HCT116 (cell line): Measurements from ENCODE around the gene TRIM45. TPM values are rescaled to one million over a fixed set of nuclear protein-coding genes. Genes with fewer than 3 reads are reported as not detected.

Source experiments
- ATAC-seq: fragments of 200-7000 bp; cut with Tn5 transposase; 2 replicates; pipeline ENCODE4 v1.9.1; 2020; ENCODE audit warnings: mild to moderate bottlenecking, moderate library complexity
- BruUV-seq: library from RNA; stranded (reverse); fragments of 400-500 nt; replicated peaks from 2 replicates; lab custom pipeline; 2021; lab: Mats Ljungman, UMichigan
- CTCF ChIA-PET: fragments of 300-600 bp; sonication (Branson Sonifier 250); formaldehyde crosslinking; loops from one replicate; lab custom pipeline; 2021; ENCODE audit warnings: antibody characterized with exemption; lab: Charles Lee
- POLR2A ChIA-PET: fragments of 300-600, 350-600 bp; sonication (Branson Sonifier 250); formaldehyde crosslinking; loops from one replicate; lab custom pipeline; 2021; ENCODE audit warnings: antibody characterized with exemption; lab: Charles Lee
- RAD21 ChIA-PET, 2 experiments: fragments of 300-600 bp; sonication (Branson Sonifier 250); formaldehyde crosslinking; loops; one replicate each; lab custom pipeline; 2023; ENCODE audit warnings: low total read pairs in 2 of 2; ENCODE audit not compliant: uncharacterized antibody in 2 of 2, unreplicated experiment in 2 of 2, low non-redundant PET in 1 of 2; lab: Charles Lee
- DNase-seq: peaks from one replicate; pipeline ENCODE4 v3.0.0-alpha.2; 2010; ENCODE audit warnings: low read depth, low spot score
- H2AFZ ChIP-seq: fragments of 200-600 bp; shearing (Covaris generic), sonication (generic); 2 replicates; pipeline ENCODE4 v1.6.1; 2017; ENCODE audit warnings: low read depth, mixed run types, mixed read lengths, antibody characterized with exemption, low read length; ENCODE audit not compliant: poor library complexity, severe bottlenecking
- H3K27ac ChIP-seq: 2 replicates; pipeline ENCODE4 v1.5.1; 2012; ENCODE audit warnings: low read depth, low read length
- H3K27me3 ChIP-seq: fragments of 200-600 bp; sonication (generic); 2 replicates; pipeline ENCODE4 v1.6.1; 2016; ENCODE audit warnings: mixed run types, low read length, mixed read lengths; ENCODE audit not compliant: insufficient read depth
- H3K36me3 ChIP-seq, 2 experiments: fragments of 200-500 bp in 1 of 2; fragments of 200-600 bp in 1 of 2; sonication (Bioruptor generic) in 1 of 2; sonication (generic) in 1 of 2; 2 replicates each; pipeline versions ENCODE4 v1.5.1 to v1.6.1; 2014 to 2016; ENCODE audit warnings: low read length in 2 of 2, inconsistent platforms in 1 of 2, mixed read lengths in 1 of 2, mixed run types in 1 of 2; ENCODE audit not compliant: insufficient read depth in 2 of 2, control insufficient read depth in 1 of 2
- H3K4me1 ChIP-seq, 2 experiments: fragments of 200-600 bp in 1 of 2; sonication (generic) in 1 of 2; 2 replicates each; pipeline versions ENCODE4 v1.5.1 to v1.6.1; 2012 to 2017; ENCODE audit warnings: low read length in 2 of 2, inconsistent platforms in 1 of 2, mild to moderate bottlenecking in 1 of 2, mixed read lengths in 1 of 2, mixed run types in 1 of 2, moderate library complexity in 1 of 2; ENCODE audit not compliant: insufficient read depth in 2 of 2, control insufficient read depth in 1 of 2
- H3K4me2 ChIP-seq: fragments of 200-600 bp; sonication (generic); 2 replicates; pipeline ENCODE4 v1.6.1; 2017; ENCODE audit warnings: mixed run types, low read length, mixed read lengths
- H3K4me3 ChIP-seq, 2 experiments: fragments of 200-600 bp in 1 of 2; sonication (generic) in 1 of 2; replicated peaks in 1 of 2; 2 replicates each; pipeline ENCODE4 v1.5.1; 2011 to 2016; ENCODE audit warnings: low read length in 2 of 2, control low read depth in 1 of 2, low read depth in 1 of 2, mild to moderate bottlenecking in 1 of 2, mixed read lengths in 1 of 2, mixed run types in 1 of 2
- H3K79me2 ChIP-seq: fragments of 200-600 bp; sonication (generic); 2 replicates; pipeline ENCODE4 v1.6.1; 2017; ENCODE audit warnings: mild to moderate bottlenecking, mixed run types, low read length, moderate library complexity, mixed read lengths; ENCODE audit not compliant: insufficient read depth
- H3K9ac ChIP-seq: fragments of 200-600 bp; sonication (generic); 2 replicates; pipeline ENCODE4 v1.6.1; 2016; ENCODE audit warnings: low read length, mixed read lengths
- H3K9me2 ChIP-seq: fragments of 200-600 bp; sonication (generic), shearing (Covaris generic); 2 replicates; pipeline ENCODE4 v1.6.1; 2017; ENCODE audit warnings: mixed run types, mild to moderate bottlenecking, moderate library complexity; ENCODE audit not compliant: insufficient read depth
- H3K9me3 ChIP-seq, 2 experiments: fragments of 200-500 bp in 1 of 2; fragments of 200-600 bp in 1 of 2; sonication (Bioruptor generic) in 1 of 2; sonication (generic) in 1 of 2; 2 replicates each; pipeline ENCODE4 v1.6.1; 2014 to 2017; ENCODE audit warnings: low read length in 2 of 2, mixed read lengths in 2 of 2, inconsistent platforms in 1 of 2, low read depth in 1 of 2, mild to moderate bottlenecking in 1 of 2, mixed run types in 1 of 2, moderate library complexity in 1 of 2; ENCODE audit not compliant: control insufficient read depth in 1 of 2, insufficient read depth in 1 of 2
- H4K20me1 ChIP-seq: fragments of 200-600 bp; sonication (generic), shearing (Covaris generic); 2 replicates; pipeline ENCODE4 v1.6.1; 2017; ENCODE audit warnings: mixed run types, mild to moderate bottlenecking, moderate library complexity; ENCODE audit not compliant: insufficient read depth
- CBX3 ChIP-seq: IDR thresholded peaks from 2 replicates; pipeline ENCODE4 v1.6.1; 2012; ENCODE audit warnings: low read depth
- intact Hi-C: fragments of 100-400 bp; cut with micrococcal nuclease; formaldehyde crosslinking; loops from 2 replicates; pipeline ENCODE4 v1.10.0; 2022
- total RNA-seq: library from RNA; stranded (reverse); gene quantifications from one replicate; pipeline ENCODE4 v1.2.1, GENCODE V29; 2021; ENCODE audit not compliant: unreplicated experiment
- TF ChIP-seq, protein P1 (sequence below): IDR thresholded peaks from 2 replicates; pipeline ENCODE4 v1.6.1; 2012; ENCODE audit warnings: low read depth

The TRIM45 gene
- total RNA-seq, 1 experiment from 2014 or later = 3.5 TPM

GRCh38 chr1:117147341-117147831 is 25.8 kb upstream of the TRIM45 start:
- Histone ChIP-seq H3K9me2 (0 out of 2 replicates have a peak, but pooled peaks cover 3% of the 10 kb centered on the region), H3K4me2 (peak overlapping the region; percentile 53), H3K9ac (no peak overlapping the region), H3K27ac (0 out of 2 replicates have a peak overlapping the region, but pooled peaks have one; percentile 4), H3K27me3 (no peaks in the 10 kb centered on the region), H3K9me3 (peaks cover 2 to 5% of the 10 kb centered on the region in 2 experiments; a peak in 1 of 4 replicates), H4K20me1 (no peaks in the 10 kb centered on the region), H3K4me3 (no peak overlapping the region), H3K36me3 (no peaks in the 10 kb centered on the region), H2AFZ (no peak overlapping the region), H3K4me1 (peaks cover 16 to 17% of the 10 kb centered on the region in 2 experiments), H3K79me2 (no peaks in the 10 kb centered on the region)
- RAD21 ChIA-PET = no interaction called here
- no TSS peak for BruUV-seq
- peak; percentile 29 for ATAC-seq
- DNase-seq = no peak
- CTCF ChIA-PET = interaction anchor here (1.2 to 1.3 kb wide), 2 partner anchors 19 to 137 kb away, joined by 3 read pairs; no protein-coding TSS in a partner anchor
- POLR2A ChIA-PET = interaction anchor here (1.8 kb wide), 1 partner anchor 19 kb away, joined by 5 read pairs; no protein-coding TSS in a partner anchor
- intact Hi-C loops = no loop called here
- 0 out of 2 replicates have a peak, but pooled peaks have one; percentile 9 for TF ChIP-seq CBX3
- TF ChIP-seq, protein P1, sequence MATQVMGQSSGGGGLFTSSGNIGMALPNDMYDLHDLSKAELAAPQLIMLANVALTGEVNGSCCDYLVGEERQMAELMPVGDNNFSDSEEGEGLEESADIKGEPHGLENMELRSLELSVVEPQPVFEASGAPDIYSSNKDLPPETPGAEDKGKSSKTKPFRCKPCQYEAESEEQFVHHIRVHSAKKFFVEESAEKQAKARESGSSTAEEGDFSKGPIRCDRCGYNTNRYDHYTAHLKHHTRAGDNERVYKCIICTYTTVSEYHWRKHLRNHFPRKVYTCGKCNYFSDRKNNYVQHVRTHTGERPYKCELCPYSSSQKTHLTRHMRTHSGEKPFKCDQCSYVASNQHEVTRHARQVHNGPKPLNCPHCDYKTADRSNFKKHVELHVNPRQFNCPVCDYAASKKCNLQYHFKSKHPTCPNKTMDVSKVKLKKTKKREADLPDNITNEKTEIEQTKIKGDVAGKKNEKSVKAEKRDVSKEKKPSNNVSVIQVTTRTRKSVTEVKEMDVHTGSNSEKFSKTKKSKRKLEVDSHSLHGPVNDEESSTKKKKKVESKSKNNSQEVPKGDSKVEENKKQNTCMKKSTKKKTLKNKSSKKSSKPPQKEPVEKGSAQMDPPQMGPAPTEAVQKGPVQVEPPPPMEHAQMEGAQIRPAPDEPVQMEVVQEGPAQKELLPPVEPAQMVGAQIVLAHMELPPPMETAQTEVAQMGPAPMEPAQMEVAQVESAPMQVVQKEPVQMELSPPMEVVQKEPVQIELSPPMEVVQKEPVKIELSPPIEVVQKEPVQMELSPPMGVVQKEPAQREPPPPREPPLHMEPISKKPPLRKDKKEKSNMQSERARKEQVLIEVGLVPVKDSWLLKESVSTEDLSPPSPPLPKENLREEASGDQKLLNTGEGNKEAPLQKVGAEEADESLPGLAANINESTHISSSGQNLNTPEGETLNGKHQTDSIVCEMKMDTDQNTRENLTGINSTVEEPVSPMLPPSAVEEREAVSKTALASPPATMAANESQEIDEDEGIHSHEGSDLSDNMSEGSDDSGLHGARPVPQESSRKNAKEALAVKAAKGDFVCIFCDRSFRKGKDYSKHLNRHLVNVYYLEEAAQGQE = no peak
